Measurements from ENCODE around the gene MARCHF2. TPM values are rescaled to one million over a fixed set of nuclear protein-coding genes. Genes with fewer than 3 reads are reported as not detected.
A peak's percentile ranks its signal among the peaks of the same experiment; 100 is the strongest.

Gene MARCHF2
- total RNA-seq, 1 donor from 2014 or later = 100.0 TPM

GRCh38 chr19:8486661-8487136 lies 73.6 kb downstream of the MARCHF2 start:
- no peak for ATAC-seq (ENCODE audit: poor library complexity)
- intact Hi-C loops (cut with DNase I) = no loop called here
- no peak for DNase-seq

DNA sequence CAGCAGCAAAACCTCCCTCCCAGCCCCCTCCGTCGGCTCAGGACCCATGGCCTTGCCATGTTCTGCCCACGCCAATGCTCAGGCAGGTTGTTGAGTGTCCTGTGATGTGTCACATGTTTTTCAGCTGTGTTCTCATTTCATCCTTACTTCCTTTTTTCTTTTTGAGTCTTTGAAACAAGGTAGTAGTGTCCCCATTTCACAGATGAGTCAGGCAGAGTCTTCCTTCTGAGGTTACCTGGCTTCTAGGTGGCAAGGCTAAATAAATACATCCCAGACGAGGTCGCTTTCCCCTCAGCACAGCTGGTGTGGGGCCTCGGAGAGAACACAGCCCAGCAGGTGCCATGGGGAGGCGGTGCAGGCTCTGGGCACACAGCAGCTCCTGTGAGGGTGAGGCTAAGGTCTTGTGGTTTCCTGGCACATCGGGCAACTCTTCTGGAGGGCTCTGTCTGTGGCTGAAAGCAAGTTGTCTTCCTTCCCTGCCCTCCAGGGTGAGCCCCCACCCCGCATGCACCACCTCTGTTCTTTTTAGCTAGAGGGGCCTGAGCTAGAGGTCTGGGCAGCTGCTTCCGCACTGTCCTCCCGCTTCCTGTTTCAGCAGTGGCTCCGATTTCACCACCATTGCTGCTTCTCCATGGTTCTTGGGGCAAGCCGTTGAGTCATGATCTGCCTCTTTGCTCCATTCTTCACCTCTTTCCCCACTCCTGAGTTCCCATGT lies 74.2 kb downstream of the MARCHF2 start:
- DNase-seq (peak; percentile 66), ATAC-seq (ENCODE audit: poor library complexity) (peak; percentile 23)
- intact Hi-C loops (cut with DNase I) = no loop called here

DNA sequence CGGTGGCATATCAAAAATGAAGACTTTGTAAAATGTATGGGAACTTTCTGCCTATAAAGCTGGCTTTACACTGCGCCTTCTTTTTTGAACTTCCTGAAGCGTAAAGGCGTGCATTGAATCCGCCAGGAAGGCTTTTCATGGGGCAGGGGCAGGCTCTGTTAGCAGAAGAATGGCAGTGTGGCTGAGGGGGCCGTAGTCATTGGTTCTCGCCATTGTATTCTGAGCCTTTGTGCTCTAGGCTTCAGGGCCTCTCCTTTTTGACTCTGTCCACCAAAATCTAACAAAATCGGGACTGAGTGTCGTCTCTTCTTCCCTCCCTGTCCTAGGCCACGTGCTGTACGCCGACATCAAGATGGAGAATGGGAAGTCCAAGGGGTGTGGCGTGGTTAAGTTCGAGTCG lies 75.3 kb downstream of the MARCHF2 start:
- intact Hi-C loops (cut with DNase I) = no loop called here
- DNase-seq = peak; percentile 33
- ATAC-seq (ENCODE audit: poor library complexity) = no peak

Small RNA genes within 50 kb of the gene (microRNA-seq; reads per million reads assigned to microRNA genes)
- 2.3 reads per million for gene MIR4999

Other genes with a start within 250 kb of the MARCHF2 start
- 19.1 TPM for gene CERS4, start 203.9 kb upstream of the MARCHF2 start, total RNA-seq
- gene CD320, start 104.9 kb upstream of the MARCHF2 start, total RNA-seq = 34.5 TPM
- 127 TPM for gene NDUFA7, start 91.9 kb upstream of the MARCHF2 start, total RNA-seq
- gene RPS28, start 91.8 kb upstream of the MARCHF2 start, total RNA-seq = 1,119 TPM
- 21.8 TPM for gene KANK3, start 70.0 kb upstream of the MARCHF2 start, total RNA-seq
- gene ANGPTL4, start 49.1 kb upstream of the MARCHF2 start, total RNA-seq = 13.9 TPM
- gene RAB11B, start 22.9 kb upstream of the MARCHF2 start, total RNA-seq = 136 TPM
- gene HNRNPM, start 31.7 kb downstream of the MARCHF2 start, total RNA-seq = 113 TPM
- 0.70 TPM for gene PRAM1, start 89.3 kb downstream of the MARCHF2 start, total RNA-seq
- gene ZNF414, start 100.9 kb downstream of the MARCHF2 start, total RNA-seq = 16.1 TPM
- 8.4 TPM for gene MYO1F, start 164.1 kb downstream of the MARCHF2 start, total RNA-seq
- 9.1 TPM for gene ADAMTS10, start 197.4 kb downstream of the MARCHF2 start, total RNA-seq
- not detected for gene NFILZ, start 217.3 kb downstream of the MARCHF2 start, total RNA-seq

Measured in Right ventricle myocardium superior (tissue), 1 donor.